Measurements from ENCODE around the gene INPP5D.
A peak's percentile ranks its signal among the peaks of the same experiment; 100 is the strongest.

The INPP5D gene

GRCh38 chr2:233236820-233237589 is 176.9 kb downstream of the INPP5D start:
- DNase-seq (ENCODE audit: low read depth), result no peak

- no peak for DNase-seq (ENCODE audit: low read depth)
Observed at GRCh38 chr2:233240897-233241296, 180.8 kb downstream of the INPP5D start.

- DNase-seq (ENCODE audit: low read depth), result no peak
Observed at GRCh38 chr2:233241803-233242202, 181.7 kb downstream of the INPP5D start.

DNA sequence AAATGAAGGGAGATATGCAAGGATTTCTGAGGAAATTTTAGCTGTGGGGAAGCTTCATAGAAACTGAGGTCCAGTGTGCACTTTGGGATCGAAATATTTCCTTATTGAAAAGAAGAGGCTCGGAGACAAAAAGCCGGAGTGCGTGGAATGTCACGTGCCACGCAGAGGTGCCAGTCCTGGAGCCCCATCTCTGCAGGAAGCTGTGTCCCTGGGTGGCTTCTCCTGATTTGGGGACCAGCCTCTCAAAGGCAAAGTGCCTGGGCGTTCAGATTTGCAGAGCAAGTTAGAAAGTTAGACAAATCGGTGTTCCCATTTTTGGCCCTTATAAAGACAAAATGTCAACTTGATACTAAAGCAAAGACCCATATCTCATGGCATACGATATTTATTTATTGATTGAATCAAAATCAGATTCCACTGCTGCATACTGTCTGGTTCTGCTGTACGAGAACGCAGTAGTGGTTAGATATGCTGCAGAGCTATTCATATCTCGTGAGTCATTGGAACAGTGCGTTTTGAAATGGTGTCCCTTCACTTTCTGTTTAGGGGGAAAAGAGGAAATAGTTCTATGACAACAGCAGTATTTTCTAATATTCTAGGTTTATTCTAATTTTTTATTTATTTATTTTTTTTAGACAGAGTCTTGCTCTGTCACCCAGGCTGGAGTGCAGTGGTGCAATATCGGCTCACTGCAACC is 182.2 kb downstream of the INPP5D start:
- no peak for DNase-seq (ENCODE audit: low read depth)

DNA sequence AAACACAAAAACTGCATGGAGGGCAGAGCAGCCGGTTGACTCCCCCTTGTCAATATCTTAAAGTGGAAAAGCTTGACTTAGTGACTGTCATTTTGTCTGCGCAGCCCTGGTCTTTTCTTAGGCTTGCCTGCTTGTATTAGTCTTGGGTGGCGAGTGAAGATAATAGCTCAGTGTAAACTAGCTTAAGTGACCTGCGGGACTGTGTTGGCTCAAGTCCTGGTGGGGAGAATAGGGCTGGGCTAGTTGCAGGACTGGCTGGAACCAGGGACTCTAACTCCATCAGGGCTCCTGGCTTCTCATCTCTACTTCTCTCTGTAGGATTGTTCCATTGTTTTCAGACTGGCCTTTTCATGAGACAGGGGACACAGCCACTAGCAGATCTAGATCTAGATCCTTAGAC is 183.2 kb downstream of the INPP5D start:
- no peak for DNase-seq (ENCODE audit: low read depth)

- DNase-seq (ENCODE audit: low read depth), result no peak
Observed at GRCh38 chr2:233244818-233245217, 184.7 kb downstream of the INPP5D start.

DNA sequence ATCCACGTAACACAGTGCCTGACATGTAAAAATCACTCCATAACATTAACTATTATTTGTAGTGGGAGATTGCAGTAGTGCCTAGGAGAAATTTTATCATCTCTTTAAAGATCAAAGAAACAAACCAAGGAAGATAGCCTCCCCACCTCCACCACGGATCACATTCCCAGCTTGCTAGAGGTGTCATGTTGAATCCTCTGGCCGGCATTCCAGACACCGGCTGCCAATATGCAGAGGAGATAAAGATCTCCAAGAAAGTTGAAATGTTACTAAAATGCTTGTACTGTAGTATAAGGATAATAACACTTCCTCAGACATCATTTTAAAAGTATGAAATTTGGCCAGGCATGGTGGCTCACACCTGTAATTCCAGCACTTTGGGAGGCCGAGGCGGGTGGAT is 185.3 kb downstream of the INPP5D start:
- DNase-seq (ENCODE audit: low read depth), result no peak

- no peak for DNase-seq (ENCODE audit: low read depth)
Observed at GRCh38 chr2:233247116-233247515, 187.0 kb downstream of the INPP5D start.

GRCh38 chr2:233247744-233248143 is 187.6 kb downstream of the INPP5D start:
- DNase-seq (ENCODE audit: low read depth), result no peak

DNA sequence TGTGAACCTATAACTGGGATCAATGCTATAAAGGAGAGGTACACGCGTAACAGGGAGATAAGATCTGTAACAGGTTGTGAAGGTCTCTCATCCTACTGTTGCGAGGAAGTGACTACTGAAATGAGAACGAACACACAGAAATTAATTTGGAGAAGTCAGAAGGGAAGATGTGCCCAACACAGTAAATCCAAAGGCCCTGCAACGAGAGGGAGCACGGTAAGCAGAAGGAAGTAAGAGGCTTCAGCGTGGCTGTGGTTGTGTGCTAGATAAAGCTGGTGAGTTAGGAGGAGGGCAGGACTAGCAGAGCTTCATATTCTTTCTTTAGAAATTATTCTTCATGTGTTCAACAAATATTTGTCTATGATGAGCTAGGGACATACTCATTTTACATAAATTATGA is 188.9 kb downstream of the INPP5D start:
- no peak for DNase-seq (ENCODE audit: low read depth)

GRCh38 chr2:233250568-233250967 is 190.4 kb downstream of the INPP5D start:
- DNase-seq (ENCODE audit: low read depth), result no peak

- no peak for DNase-seq (ENCODE audit: low read depth)
Observed at GRCh38 chr2:233250985-233251305, 190.8 kb downstream of the INPP5D start.

- peak; percentile 90 for DNase-seq (ENCODE audit: low read depth)
Observed at GRCh38 chr2:233251306-233252116, 191.4 kb downstream of the INPP5D start, which contains the start of gene ATG16L1. TSS of gene ATG16L1 (plus strand) at chr2:233251673. CDS start at chr2:233251828, 155 bp downstream.

GRCh38 chr2:233252227-233252626 is 192.1 kb downstream of the INPP5D start:
- DNase-seq (ENCODE audit: low read depth), result no peak

DNA sequence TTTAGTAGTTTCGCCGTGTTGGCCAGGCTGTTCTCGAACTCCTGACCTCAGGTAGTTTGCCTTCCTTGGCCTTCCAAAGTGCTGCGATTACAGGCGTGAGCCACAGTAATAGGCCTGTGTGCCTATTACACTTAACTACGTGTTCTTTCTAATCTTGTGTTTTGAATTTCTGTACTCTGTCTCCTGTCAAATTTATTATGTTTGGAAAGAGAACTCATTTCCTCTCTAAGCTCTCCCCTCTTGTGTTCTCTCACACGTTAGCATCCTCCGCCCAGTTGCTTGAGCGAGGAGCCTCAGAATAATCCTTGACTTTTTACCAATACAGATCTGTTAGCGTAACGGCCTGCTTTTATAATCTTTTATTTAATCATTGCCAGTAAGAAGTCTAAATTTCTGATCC is 195.0 kb downstream of the INPP5D start:
- no peak for DNase-seq (ENCODE audit: low read depth)

DNA sequence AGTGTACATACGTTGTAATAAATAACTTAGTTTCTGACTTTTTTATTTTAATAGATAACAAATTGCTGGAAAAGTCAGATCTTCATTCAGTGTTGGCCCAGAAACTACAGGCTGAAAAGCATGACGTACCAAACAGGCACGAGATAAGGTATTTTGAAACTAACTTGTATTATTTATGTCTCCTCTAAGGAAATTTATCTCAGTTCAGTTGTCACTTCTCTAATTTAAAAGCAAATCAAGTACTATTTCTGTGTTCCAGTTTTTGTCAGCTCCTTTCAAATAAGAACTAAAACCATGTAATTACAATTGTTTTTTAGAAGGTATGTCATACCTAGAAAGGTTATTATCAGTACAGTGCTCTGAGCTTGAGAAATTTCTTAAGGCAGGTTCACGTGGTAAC is 195.9 kb downstream of the INPP5D start:
- no peak for DNase-seq (ENCODE audit: low read depth)
